ENCODE results near the gene IDI2. TPM values are rescaled to one million over a fixed set of nuclear protein-coding genes. Genes with fewer than 3 reads are reported as not detected.

Gene IDI2
- total and polyA plus RNA-seq, 2 of the 13 experiments (the other 11 are each of a cell fraction or from before 2014, with no cell fraction given) = not detected

GRCh38 chr10:987870-988666 lies 37.6 kb downstream of the IDI2 start, which contains the start of gene GTPBP4 (continued):
- TF ChIP-seq ZHX2 (IDR thresholded peaks at IDR 0.05; ENCODE audit: low read depth) = peak; percentile 66; the same call in 1 of the 2 replicates
- TF ChIP-seq ZHX2 (CRISPR knock-in tag; IDR thresholded peaks at IDR 0.05; ENCODE audit: borderline replicate concordance) = peak; percentile 74; the same call in 1 of the 2 replicates
- TF ChIP-seq TEAD3 (CRISPR knock-in tag; optimal IDR thresholded peaks at IDR 0.05; ENCODE audit: borderline replicate concordance) = peak; percentile 74
- TF ChIP-seq ZNF180 (CRISPR knock-in tag; IDR thresholded peaks at IDR 0.05; ENCODE audit: borderline replicate concordance, low read depth) = no peak
- no peak for TF ChIP-seq ZNF326 (CRISPR knock-in tag; IDR thresholded peaks at IDR 0.05; ENCODE audit: borderline replicate concordance)
- TF ChIP-seq STAG1 (CRISPR knock-in tag; IDR thresholded peaks at IDR 0.05) = no peak; the same call in 1 of the 2 replicates
- peak; percentile 71; the same call in 1 of the 2 replicates for TF ChIP-seq ZHX1 (CRISPR knock-in tag; IDR thresholded peaks at IDR 0.05; ENCODE audit: low read depth)
- peak; percentile 78 for TF ChIP-seq ZNF136 (CRISPR knock-in tag; IDR thresholded peaks at IDR 0.05; ENCODE audit: low read depth)
- TF ChIP-seq SMAD3 (CRISPR knock-in tag; IDR thresholded peaks at IDR 0.05) = peak; percentile 47; the same call in 1 of the 2 replicates
- no peak for TF ChIP-seq FOXM1 (CRISPR knock-in tag; IDR thresholded peaks at IDR 0.05)
- no peak for TF ChIP-seq JUNB (CRISPR knock-in tag; IDR thresholded peaks at IDR 0.05; ENCODE audit: borderline replicate concordance)
- no peak for TF ChIP-seq RCOR2 (CRISPR knock-in tag; IDR thresholded peaks at IDR 0.05)
- no peak for TF ChIP-seq ZNF432 (CRISPR knock-in tag; IDR thresholded peaks at IDR 0.05; ENCODE audit: borderline replicate concordance)
- no peak for TF ChIP-seq U2AF1 (optimal IDR thresholded peaks at IDR 0.05; ENCODE audit: low read depth, low read length)
- peak; percentile 88 for TF ChIP-seq ZFY (CRISPR knock-in tag; IDR thresholded peaks at IDR 0.05)
- TF ChIP-seq ZNF335 (CRISPR knock-in tag; IDR thresholded peaks at IDR 0.05) = no peak
- peak; percentile 85; the same call in 1 of the 2 replicates for TF ChIP-seq ZNF790 (CRISPR knock-in tag; IDR thresholded peaks at IDR 0.05; ENCODE audit: borderline replicate concordance)
- TF ChIP-seq NR0B2 (CRISPR knock-in tag; IDR thresholded peaks at IDR 0.05) = peak; percentile 93; the same call in 1 of the 2 replicates
- TF ChIP-seq ZNF446 (CRISPR knock-in tag; IDR thresholded peaks at IDR 0.05) = peak; percentile 85
- no peak for TF ChIP-seq ZNF510 (CRISPR knock-in tag; IDR thresholded peaks at IDR 0.05; ENCODE audit: low read depth)
- peak; percentile 74 for TF ChIP-seq ZNF274 (CRISPR knock-in tag; IDR thresholded peaks at IDR 0.05)
